PC-3 (cell line): ENCODE results near the gene SUB1.

Experiments used
- EZH2 ChIP-seq: fragments of 300-600 bp; sonication (generic); IDR thresholded peaks from one replicate; pipeline ENCODE4 v1.6.1; 2017; ENCODE audit warnings: antibody characterized with exemption, mild to moderate bottlenecking, low read length; ENCODE audit not compliant: unreplicated experiment
- EZH2phosphoT487 ChIP-seq: fragments of 300-600 bp; sonication (generic); IDR thresholded peaks from 2 replicates; pipeline ENCODE4 v1.6.1; 2018; ENCODE audit warnings: mild to moderate bottlenecking, antibody characterized with exemption, low read length, borderline replicate concordance

DNA sequence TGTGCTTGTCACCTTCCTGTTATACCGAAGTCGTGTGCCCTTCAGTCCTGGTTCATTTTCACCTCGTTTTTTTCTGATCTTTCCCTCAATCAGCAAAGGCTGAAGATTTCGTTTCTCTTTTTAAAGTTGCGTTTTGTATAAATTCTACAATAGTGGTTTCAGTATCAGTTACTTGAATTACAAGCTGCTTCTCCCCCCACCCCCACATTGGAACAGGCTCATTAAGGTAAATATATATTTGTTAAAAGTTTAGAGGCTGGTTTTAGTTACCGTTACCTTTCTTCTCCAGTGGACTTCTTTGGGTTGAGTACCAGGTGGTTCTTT lies 881 bp downstream of the SUB1 start:
- TF ChIP-seq EZH2: no peak
- TF ChIP-seq EZH2phosphoT487: no peak
